Activated T-cell treated with anti-CD3 and anti-CD28 coated beads, Interleukin-2, amount 50 U/mL, for 24 hours (primary cell): ENCODE measurements around the gene SVEP1.
"Not testable (repeated sequence)": the region's sequence is repeated elsewhere in the genome, so short reads cannot be mapped to it uniquely, and the experiment has no call there.

Source experiments
- DNase-seq: peaks from one replicate; pipeline ENCODE4 v3.0.0-alpha.2; 2020
- H3K27ac Mint-ChIP-seq: 2 replicates; pipeline ENCODE4 v1.8.0; 2020; ENCODE audit warnings: mild to moderate bottlenecking, mixed read lengths
- H3K27me3 Mint-ChIP-seq: 2 replicates; pipeline ENCODE4 v1.8.0; 2020; ENCODE audit warnings: mixed read lengths
- H3K36me3 Mint-ChIP-seq: 2 replicates; pipeline ENCODE4 v1.8.0; 2020; ENCODE audit warnings: low read depth, mixed read lengths
- H3K4me1 Mint-ChIP-seq: 2 replicates; pipeline ENCODE4 v1.8.0; 2020; ENCODE audit warnings: low read depth, mixed read lengths
- H3K4me3 Mint-ChIP-seq: 2 replicates; pipeline ENCODE4 v1.8.0; 2020; ENCODE audit warnings: mild to moderate bottlenecking, moderate library complexity, mixed read lengths
- H3K9me3 Mint-ChIP-seq: 2 replicates; pipeline ENCODE4 v1.8.0; 2020; ENCODE audit warnings: mixed read lengths

SVEP1 gene

DNA sequence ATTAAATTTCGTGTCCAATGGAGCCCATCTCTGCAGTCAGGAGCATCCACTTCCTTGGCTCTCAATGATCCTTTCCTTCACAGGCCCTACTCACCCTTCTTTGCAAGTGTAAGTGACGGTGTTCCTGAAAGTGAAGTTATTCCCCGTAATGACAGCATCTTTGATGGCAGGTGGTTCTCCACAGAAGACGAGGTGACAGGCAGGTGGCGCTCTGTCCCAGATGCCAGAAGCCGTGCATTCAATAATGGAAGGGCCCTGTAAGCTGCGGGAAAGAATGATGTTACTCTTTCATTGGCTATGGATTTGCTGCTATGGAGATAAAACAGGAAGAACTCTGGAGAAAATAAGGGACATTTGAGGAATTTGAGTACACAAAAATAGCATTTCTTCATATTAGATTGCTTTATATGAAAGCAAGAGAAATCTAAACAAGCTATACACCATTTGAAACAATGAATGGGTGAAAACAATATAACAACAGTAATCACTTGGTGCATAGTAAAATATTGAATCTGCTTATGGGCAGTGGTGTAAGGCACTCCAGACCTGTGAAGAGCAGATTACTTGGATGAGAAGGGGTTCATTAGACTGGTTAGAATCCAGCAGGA, 151.9 kb downstream of the SVEP1 start:
- H3K36me3 Mint-ChIP-seq, result no peaks in the 10 kb centered on the region
- H3K27ac Mint-ChIP-seq, result no peak overlapping the region
- DNase-seq, result peak; percentile 36
- H3K27me3 Mint-ChIP-seq, result no peaks in the 10 kb centered on the region
- peaks cover 1% of the 10 kb centered on the region for H3K4me1 Mint-ChIP-seq
- no peak overlapping the region for H3K4me3 Mint-ChIP-seq
- no peaks in the 10 kb centered on the region for H3K9me3 Mint-ChIP-seq

GRCh38 chr9:110426052-110426709, 153.4 kb downstream of the SVEP1 start:
- no peaks in the 10 kb centered on the region for H3K36me3 Mint-ChIP-seq
- peaks cover 1% of the 10 kb centered on the region for H3K4me1 Mint-ChIP-seq
- DNase-seq, result no peak
- H3K9me3 Mint-ChIP-seq, result no peaks in the 10 kb centered on the region
- H3K27me3 Mint-ChIP-seq, result no peaks in the 10 kb centered on the region
- H3K4me3 Mint-ChIP-seq, result no peak overlapping the region
- no peak overlapping the region for H3K27ac Mint-ChIP-seq

DNA sequence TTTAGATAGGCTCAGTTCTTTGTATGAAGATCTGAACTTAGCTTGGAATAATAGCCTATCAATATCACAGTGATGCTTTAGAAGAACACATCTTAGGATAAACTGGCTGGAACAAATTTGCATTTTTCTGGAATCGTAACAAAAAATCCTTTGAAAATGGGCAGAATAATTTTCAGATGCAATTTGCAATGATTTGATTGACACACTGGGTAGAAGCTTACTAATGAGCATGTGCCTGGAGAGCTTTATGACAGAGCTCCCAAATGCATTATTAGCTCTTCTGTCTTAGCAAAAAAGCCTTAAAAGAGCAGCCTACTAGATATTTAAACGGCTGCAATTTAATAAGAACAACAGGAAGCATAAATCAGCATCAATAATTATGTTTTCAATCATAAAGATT, 165.1 kb downstream of the SVEP1 start:
- Mint-ChIP-seq H3K36me3 (no peaks in the 10 kb centered on the region), H3K9me3 (peaks cover 3% of the 10 kb centered on the region), H3K4me1 (no peaks in the 10 kb centered on the region), H3K27me3 (no peaks in the 10 kb centered on the region), H3K4me3 (no peak overlapping the region), H3K27ac (no peak overlapping the region)
- no peak for DNase-seq

DNA sequence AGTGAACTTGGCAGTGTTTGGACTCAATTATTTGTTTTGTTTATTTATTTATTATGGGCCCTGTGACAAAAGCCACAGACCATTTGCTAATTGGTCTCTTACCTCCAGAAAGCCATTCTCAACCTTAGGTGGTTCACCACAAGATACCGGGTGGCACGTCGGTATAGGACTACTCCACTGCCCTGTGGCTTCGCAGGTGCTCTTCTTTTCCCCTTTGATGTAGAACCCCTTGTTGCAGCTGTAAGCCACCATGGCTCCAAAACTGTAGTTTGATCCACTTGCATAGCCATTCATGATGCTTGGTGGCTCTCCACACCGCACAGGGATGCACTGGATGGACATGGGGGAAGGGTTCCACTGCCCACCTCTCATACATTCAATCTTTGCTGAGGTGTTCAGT, 168.6 kb downstream of the SVEP1 start:
- Mint-ChIP-seq H3K27me3 (peaks cover 3% of the 10 kb centered on the region), H3K36me3 (no peaks in the 10 kb centered on the region), H3K27ac (no peak overlapping the region), H3K9me3 (no peaks in the 10 kb centered on the region), H3K4me1 (no peaks in the 10 kb centered on the region), H3K4me3 (no peak overlapping the region)
- DNase-seq, result no peak

DNA sequence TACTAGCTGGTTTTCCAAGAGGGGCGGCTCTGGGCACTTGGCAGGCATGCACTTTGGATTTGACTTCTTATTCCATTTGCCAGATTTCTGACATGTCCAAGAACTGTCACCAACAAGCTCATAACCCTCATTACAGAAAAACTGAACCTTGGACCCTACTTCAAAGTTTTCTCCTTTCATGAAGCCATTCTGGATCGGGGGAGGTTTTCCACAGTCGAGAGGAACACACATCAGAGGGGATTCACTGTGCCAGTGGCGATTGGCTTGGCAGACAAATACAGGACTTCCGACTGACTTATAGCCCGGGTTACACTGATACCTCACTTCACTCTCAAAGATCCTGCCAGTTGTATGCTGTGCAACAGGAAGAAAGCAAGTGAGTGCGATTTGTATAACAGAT, 170.9 kb downstream of the SVEP1 start:
- H3K36me3 Mint-ChIP-seq, result no peaks in the 10 kb centered on the region
- H3K27ac Mint-ChIP-seq, result no peak overlapping the region
- H3K9me3 Mint-ChIP-seq, result no peaks in the 10 kb centered on the region
- no peaks in the 10 kb centered on the region for H3K4me1 Mint-ChIP-seq
- H3K27me3 Mint-ChIP-seq, result peaks cover 3% of the 10 kb centered on the region
- no peak overlapping the region for H3K4me3 Mint-ChIP-seq
- DNase-seq, result no peak

DNA sequence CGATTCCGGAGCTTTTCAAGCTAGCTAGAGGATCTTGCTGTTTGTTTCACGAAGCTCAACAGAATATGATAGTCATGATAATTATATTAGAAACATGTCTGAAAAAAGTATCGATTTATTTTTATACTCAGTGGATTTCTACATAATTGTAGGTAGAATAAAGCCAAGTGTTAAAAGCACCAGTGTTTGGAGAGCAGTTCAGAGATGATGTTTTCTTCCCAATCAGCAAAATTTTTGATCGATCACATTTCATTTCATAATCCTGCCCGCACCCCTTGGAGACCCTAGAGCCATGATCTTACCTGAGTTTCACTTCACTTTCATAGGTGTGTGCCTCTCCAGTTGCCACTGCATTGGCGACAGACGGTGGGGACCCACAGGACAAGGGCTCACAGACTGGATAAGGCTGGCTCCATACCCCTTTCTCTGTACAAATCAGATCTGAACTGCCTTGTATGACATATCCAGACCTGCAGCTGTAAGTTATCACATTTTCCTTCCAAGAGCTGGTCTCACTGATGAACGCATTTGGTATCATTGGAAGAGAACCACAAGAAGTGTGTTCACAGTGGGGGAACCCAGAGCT, 173.6 kb downstream of the SVEP1 start:
- Mint-ChIP-seq H3K27ac (no peak overlapping the region), H3K4me1 (no peaks in the 10 kb centered on the region), H3K9me3 (no peaks in the 10 kb centered on the region), H3K27me3 (peaks cover 3% of the 10 kb centered on the region), H3K36me3 (no peaks in the 10 kb centered on the region), H3K4me3 (no peak overlapping the region)
- no peak for DNase-seq

GRCh38 chr9:110404473-110404872, 175.1 kb downstream of the SVEP1 start:
- no peaks in the 10 kb centered on the region for H3K36me3 Mint-ChIP-seq
- DNase-seq, result no peak
- no peak overlapping the region for H3K4me3 Mint-ChIP-seq
- no peak overlapping the region for H3K27ac Mint-ChIP-seq
- no peaks in the 10 kb centered on the region for H3K4me1 Mint-ChIP-seq
- H3K9me3 Mint-ChIP-seq, result no peaks in the 10 kb centered on the region
- peaks cover 3% of the 10 kb centered on the region for H3K27me3 Mint-ChIP-seq

DNA sequence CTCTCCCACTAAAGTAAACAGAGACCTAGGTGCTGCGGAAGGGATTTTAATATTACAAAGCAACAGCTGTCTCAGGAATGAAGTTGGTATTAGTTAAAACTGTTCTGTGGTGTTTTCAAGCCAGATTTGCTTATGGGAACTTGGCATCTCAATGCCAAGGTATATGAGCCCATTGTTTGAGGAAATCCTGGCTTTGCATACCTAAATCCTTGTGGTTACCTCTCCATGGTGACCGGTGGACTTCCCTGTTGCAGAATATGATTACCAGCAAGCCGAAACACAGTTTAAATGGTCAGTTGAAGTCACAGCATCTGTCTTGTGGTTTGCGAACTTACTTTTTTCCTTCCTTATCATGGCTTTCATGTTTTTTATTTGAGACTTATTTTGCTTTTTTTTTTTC, 179.6 kb downstream of the SVEP1 start:
- Mint-ChIP-seq H3K27me3 (no peaks in the 10 kb centered on the region), H3K4me3 (no peak overlapping the region), H3K36me3 (no peaks in the 10 kb centered on the region), H3K4me1 (no peaks in the 10 kb centered on the region), H3K27ac (no peak overlapping the region), H3K9me3 (no peaks in the 10 kb centered on the region)
- no peak for DNase-seq

DNA sequence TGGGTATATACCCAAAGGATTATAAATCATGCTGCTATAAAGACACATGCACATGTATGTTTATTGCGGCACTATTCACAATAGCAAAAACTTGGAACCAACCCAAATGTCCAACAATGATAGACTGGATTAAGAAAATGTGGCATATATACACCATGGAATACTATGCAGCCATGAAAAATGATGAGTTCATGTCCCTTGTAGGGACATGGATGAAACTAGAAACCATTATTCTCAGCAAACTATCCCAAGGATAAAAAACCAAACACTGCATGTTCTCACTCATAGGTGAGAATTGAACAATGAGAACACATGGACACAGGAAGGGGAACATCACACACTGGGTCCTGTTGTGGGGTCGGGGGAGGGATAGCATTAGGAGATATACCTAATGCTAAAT, 180.5 kb downstream of the SVEP1 start:
- H3K9me3 Mint-ChIP-seq, H3K4me1 Mint-ChIP-seq, DNase-seq, H3K27me3 Mint-ChIP-seq, H3K27ac Mint-ChIP-seq, H3K4me3 Mint-ChIP-seq, H3K36me3 Mint-ChIP-seq: not testable (repeated sequence)

DNA sequence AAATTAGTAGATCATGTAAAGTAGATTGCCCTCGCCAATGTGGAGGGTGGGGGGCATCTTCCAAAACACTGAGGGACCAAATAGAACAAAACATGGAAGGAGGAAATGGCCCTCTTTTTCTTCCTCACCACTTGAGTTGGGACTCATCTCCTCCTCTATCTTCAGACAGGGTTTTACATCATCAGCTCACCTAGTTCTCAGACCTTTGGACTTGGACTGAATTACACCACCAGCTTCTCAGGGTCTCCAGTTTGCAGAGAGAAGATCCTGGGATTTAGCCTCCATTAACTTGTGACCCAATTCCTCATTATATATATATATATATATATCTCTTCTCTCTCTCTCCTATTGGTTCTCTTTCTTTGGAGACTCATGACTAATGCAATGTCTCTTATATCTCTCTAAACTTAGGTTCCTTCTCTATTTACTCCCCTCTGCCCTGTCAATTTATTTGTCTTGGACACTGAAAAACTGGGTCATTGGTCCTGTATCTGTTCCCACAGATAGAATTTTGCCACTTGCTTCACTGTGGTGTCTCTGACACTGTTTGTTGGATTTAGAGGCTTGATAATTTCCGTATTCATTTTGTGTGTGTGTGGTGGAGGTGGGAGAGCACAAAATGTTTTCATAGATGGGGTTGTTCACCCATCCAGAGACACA, 187.6 kb downstream of the SVEP1 start:
- Mint-ChIP-seq H3K4me3 (no peak overlapping the region), H3K36me3 (no peaks in the 10 kb centered on the region), H3K27me3 (peaks cover 7% of the 10 kb centered on the region), H3K4me1 (no peaks in the 10 kb centered on the region), H3K27ac (no peak overlapping the region), H3K9me3 (peaks cover 2% of the 10 kb centered on the region)
- DNase-seq, result no peak

DNA sequence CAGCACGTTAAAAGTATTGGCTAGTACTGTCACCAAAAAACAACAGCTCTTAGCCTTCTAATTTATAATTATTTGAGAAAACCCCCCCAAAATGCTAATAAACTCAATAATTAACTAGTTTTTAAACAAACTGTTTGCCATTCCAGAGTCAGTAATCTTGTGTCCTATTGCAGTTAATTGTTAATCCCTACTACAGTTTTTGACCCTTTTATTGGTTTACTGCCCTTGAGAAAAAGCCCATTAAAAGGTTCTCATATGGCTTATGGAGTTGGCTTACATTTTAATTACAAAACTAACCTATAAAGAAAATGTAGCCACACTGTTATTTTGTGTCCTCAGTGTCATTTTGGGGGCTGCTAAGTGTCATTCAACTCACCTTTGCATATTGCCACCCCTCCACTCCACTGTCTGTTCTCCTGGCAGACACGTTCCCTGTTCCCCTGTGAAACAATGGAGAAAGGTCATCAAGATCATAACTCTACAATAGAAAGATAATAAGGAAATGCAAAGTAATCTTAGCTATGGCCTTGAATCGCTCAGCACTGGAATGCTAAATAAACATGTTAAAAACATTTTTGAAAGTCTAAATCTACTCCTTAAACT, 190.3 kb downstream of the SVEP1 start:
- no peak for DNase-seq
- H3K9me3 Mint-ChIP-seq, result no peaks in the 10 kb centered on the region
- no peak overlapping the region for H3K4me3 Mint-ChIP-seq
- H3K27ac Mint-ChIP-seq, result no peak overlapping the region
- no peaks in the 10 kb centered on the region for H3K4me1 Mint-ChIP-seq
- no peaks in the 10 kb centered on the region for H3K36me3 Mint-ChIP-seq
- H3K27me3 Mint-ChIP-seq, result peaks cover 7% of the 10 kb centered on the region

DNA sequence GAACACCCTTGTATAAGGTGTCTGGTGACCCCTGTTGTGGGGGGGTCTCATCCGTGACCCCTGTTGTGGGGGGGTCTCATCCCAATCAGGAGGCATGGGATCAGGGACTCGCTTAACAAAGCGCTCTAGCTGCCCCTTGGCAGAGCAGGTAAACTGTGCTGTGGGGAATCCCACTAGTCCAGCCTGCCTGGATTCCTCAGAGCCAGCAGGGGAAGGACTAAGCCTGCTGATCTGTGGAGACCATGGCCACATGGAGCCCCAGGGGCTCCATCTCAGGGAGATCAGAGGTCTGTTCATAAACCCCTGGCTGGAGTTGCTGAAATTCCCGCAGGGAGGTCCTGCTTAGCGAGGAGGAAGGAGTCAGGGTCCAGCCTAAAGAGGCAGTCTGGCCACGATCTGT, 196.1 kb downstream of the SVEP1 start:
- H3K36me3 Mint-ChIP-seq, result no peaks in the 10 kb centered on the region
- H3K9me3 Mint-ChIP-seq, result no peaks in the 10 kb centered on the region
- H3K27me3 Mint-ChIP-seq, result peaks cover 2% of the 10 kb centered on the region
- no peaks in the 10 kb centered on the region for H3K4me1 Mint-ChIP-seq
- H3K27ac Mint-ChIP-seq, result no peak overlapping the region
- H3K4me3 Mint-ChIP-seq, result no peak overlapping the region
- no peak for DNase-seq

DNA sequence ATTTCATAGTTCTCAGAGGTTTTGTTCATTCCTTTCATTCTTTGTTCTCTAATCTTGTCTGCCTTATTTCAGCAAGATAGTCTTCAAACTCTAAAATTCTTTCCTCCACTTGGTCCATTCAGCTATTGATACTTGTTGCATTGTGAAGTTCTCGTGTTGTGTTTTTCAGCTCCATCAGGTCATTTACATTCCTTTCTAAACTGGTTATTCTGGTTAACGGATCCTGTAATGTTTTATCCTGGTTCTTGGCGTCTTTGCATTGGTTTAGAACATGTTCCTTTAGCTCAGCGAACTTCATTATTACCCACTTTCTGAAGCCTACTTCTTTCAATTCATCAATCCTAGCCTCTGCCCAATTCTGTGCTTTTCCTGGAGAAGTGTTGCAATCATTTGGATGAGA, 196.8 kb downstream of the SVEP1 start:
- H3K4me1 Mint-ChIP-seq, result no peaks in the 10 kb centered on the region
- no peaks in the 10 kb centered on the region for H3K36me3 Mint-ChIP-seq
- no peaks in the 10 kb centered on the region for H3K9me3 Mint-ChIP-seq
- no peak overlapping the region for H3K4me3 Mint-ChIP-seq
- no peak overlapping the region for H3K27ac Mint-ChIP-seq
- no peak for DNase-seq
- H3K27me3 Mint-ChIP-seq, result peaks cover 2% of the 10 kb centered on the region

DNA sequence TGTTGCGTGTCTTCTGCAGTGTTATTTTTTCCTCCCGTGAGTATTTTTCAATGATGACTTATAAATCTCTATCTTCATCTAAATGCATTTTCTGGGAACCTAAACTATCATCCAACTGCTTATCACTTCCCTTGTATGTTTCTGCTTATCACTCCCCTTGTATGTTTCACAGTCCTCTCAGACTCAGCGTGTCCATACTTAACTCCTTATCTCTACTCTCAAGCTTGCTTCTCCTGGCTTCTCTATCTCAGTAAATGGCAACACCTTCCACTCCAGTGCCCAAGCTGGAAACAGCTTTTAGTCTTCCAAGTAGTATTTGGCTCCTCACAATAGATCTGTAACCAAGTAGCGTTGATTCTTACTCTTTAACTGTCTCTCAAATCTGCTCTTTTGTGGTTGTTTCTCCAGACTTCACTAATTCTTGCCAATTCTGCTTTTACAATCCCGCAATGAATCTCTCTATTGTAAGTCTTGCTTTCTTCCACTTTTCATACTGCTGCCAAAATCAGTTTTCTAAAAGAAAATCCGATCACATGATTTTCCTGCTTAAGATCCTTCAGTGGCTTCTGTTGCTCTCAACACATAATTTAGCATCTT, 208.0 kb downstream of the SVEP1 start:
- Mint-ChIP-seq H3K36me3 (no peaks in the 10 kb centered on the region), H3K9me3 (no peaks in the 10 kb centered on the region), H3K27ac (no peak overlapping the region), H3K4me3 (no peak overlapping the region), H3K4me1 (no peaks in the 10 kb centered on the region), H3K27me3 (no peaks in the 10 kb centered on the region)
- DNase-seq, result no peak
